ENCODE results near the gene SLC39A9. TPM values are rescaled to one million over a fixed set of nuclear protein-coding genes. Genes with fewer than 3 reads are reported as not detected.

The SLC39A9 gene
- total RNA-seq, 4 donors from 2014 or later = 41.5 to 47.9 (median 45.4) TPM

DNA sequence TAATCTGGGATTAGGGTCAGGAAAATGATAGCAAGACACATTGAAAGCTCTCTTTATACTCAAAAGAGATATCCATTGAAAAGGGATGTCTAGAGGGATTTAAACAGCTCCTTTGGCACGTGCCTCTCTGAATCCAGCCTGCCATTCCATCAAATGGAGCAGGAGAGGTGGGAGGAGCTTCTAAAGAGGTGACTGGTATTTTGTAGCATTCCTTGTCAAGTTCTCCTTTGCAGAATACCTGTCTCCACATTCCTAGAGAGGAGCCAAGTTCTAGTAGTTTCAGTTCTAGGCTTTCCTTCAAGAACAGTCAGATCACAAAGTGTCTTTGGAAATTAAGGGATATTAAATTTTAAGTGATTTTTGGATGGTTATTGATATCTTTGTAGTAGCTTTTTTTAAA is 60.6 kb downstream of the SLC39A9 start:
- Histone ChIP-seq H3K36me3 (peaks cover 0 to 78% of the 10 kb centered on the region in 2 donors), H3K4me3 (no peak overlapping the region), H3K27ac (no peak overlapping the region), H3K27me3 (no peaks in the 10 kb centered on the region), H3K9me3 (no peaks in the 10 kb centered on the region), H3K4me1 (peaks cover 0 to 4% (median 0%) of the 10 kb centered on the region in 3 donors)
- ATAC-seq = no peak
- TF ChIP-seq POLR2A (IDR thresholded peaks at IDR 0.05) = no peak
- TF ChIP-seq, protein P1, sequence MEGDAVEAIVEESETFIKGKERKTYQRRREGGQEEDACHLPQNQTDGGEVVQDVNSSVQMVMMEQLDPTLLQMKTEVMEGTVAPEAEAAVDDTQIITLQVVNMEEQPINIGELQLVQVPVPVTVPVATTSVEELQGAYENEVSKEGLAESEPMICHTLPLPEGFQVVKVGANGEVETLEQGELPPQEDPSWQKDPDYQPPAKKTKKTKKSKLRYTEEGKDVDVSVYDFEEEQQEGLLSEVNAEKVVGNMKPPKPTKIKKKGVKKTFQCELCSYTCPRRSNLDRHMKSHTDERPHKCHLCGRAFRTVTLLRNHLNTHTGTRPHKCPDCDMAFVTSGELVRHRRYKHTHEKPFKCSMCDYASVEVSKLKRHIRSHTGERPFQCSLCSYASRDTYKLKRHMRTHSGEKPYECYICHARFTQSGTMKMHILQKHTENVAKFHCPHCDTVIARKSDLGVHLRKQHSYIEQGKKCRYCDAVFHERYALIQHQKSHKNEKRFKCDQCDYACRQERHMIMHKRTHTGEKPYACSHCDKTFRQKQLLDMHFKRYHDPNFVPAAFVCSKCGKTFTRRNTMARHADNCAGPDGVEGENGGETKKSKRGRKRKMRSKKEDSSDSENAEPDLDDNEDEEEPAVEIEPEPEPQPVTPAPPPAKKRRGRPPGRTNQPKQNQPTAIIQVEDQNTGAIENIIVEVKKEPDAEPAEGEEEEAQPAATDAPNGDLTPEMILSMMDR (IDR thresholded peaks at IDR 0.05) = no peak
- TF ChIP-seq POLR2AphosphoS5 (IDR thresholded peaks at IDR 0.05) = no peak
- TF ChIP-seq EP300 (IDR thresholded peaks at IDR 0.05) = no peak
- WGBS, 2 donors (ENCODE audit: low coverage in 1 of 2) = 43 to 52% methylated on average over 1 of the region's 1 CpG

DNA sequence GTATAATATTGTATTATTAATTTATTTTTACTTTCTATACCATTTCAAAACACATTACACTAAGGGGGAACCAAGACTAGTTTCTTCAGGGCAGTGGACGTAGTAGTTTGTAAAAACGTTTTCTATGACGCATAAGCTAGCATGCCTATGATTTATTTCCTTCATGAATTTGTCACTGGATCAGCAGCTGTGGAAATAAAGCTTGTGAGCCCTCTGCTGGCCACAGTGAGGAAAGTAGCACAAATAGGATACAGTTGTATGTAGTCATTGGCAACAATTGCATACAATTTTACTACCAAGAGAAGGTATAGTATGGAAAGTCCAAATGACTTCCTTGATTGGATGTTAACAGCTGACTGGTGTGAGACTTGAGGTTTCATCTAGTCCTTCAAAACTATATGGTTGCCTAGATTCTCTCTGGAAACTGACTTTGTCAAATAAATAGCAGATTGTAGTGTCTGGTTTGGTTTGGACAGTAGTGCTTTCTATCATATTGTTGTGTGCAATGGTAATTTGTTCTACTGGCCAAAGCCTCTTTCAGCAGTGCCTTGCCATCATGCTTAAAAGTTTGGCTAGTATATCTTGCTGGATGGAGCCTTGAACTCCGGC is 61.7 kb downstream of the SLC39A9 start:
- Histone ChIP-seq H3K4me3 (no peak overlapping the region), H3K27me3 (no peaks in the 10 kb centered on the region), H3K36me3 (peaks cover 0 to 72% of the 10 kb centered on the region in 2 donors), H3K27ac (peak overlapping the region in 1 of 4 donors; percentile 14), H3K4me1 (peaks cover 0 to 4% (median 0%) of the 10 kb centered on the region in 3 donors), H3K9me3 (no peaks in the 10 kb centered on the region)
- 25% methylated on average over 4 of the region's 4 CpGs for WGBS, 2 donors (ENCODE audit: low coverage in 1 of 2)
- peak; percentile 91 for ATAC-seq
- TF ChIP-seq, protein P1 (IDR thresholded peaks at IDR 0.05) = peak; percentile 56 to 92 (median 84)
- TF ChIP-seq POLR2AphosphoS5 (IDR thresholded peaks at IDR 0.05) (peak; percentile 58), EP300 (IDR thresholded peaks at IDR 0.05) (no peak)

DNA sequence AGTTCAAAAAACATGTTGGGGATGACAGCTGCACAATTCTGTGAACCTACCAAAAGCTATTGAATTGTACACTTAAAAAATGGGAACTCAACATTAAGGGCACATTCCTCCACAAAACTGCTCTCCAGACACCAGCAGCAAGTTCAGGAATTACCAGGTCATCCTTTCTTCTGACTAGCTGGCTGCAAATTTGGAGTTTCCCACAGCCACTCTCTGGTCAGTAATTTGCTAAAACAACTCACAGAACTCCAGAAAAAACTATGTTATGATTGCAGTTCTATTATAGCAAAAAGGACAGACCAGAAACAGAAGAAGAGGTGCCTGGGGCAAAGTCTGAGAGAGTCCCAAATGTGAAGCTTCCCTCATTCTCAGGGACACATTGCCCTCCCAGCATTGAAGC is 65.9 kb downstream of the SLC39A9 start:
- Histone ChIP-seq H3K4me1 (peaks cover 0 to 4% (median 0%) of the 10 kb centered on the region in 3 donors), H3K36me3 (peaks cover 0 to 30% of the 10 kb centered on the region in 2 donors), H3K27me3 (no peaks in the 10 kb centered on the region), H3K9me3 (no peaks in the 10 kb centered on the region), H3K4me3 (no peak overlapping the region), H3K27ac (no peak overlapping the region)
- TF ChIP-seq POLR2A (IDR thresholded peaks at IDR 0.05) (no peak), EP300 (IDR thresholded peaks at IDR 0.05) (no peak), POLR2AphosphoS5 (IDR thresholded peaks at IDR 0.05) (no peak)
- TF ChIP-seq, protein P1 (IDR thresholded peaks at IDR 0.05) = no peak
- no peak for ATAC-seq

DNA sequence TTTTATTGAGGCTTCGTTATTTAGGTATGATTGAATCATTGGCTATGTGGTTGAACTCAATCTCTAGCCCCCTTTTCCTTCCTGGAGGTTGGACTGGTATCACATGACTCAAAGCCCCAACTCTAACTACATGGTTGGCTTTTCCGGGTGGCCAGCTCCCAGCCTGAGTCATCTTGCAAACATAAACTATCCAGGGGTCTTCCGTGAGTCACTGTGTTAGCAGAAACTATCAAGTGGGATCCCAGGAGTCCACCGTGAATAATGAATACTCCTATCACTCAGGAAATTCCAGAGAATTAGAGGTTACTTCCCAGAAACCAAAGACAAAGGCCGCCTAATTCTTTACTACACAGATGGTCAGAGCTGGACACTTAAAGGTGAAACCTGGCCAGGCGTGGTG is 66.3 kb downstream of the SLC39A9 start:
- no peak overlapping the region for H3K27ac ChIP-seq
- peaks cover 0 to 2% (median 0%) of the 10 kb centered on the region in 3 donors for H3K4me1 ChIP-seq
- no peaks in the 10 kb centered on the region for H3K27me3 ChIP-seq
- no peak for TF ChIP-seq POLR2A (IDR thresholded peaks at IDR 0.05)
- TF ChIP-seq EP300 (IDR thresholded peaks at IDR 0.05) = no peak
- no peak for TF ChIP-seq POLR2AphosphoS5 (IDR thresholded peaks at IDR 0.05)
- TF ChIP-seq, protein P1 (IDR thresholded peaks at IDR 0.05) = no peak
- WGBS, 2 donors (ENCODE audit: low coverage in 1 of 2) = 72 to 89% methylated on average over 2 to 3 of the region's 6 CpGs
- peaks cover 0 to 29% of the 10 kb centered on the region in 2 donors for H3K36me3 ChIP-seq
- ATAC-seq = no peak
- no peak overlapping the region for H3K4me3 ChIP-seq
- H3K9me3 ChIP-seq = no peaks in the 10 kb centered on the region

DNA sequence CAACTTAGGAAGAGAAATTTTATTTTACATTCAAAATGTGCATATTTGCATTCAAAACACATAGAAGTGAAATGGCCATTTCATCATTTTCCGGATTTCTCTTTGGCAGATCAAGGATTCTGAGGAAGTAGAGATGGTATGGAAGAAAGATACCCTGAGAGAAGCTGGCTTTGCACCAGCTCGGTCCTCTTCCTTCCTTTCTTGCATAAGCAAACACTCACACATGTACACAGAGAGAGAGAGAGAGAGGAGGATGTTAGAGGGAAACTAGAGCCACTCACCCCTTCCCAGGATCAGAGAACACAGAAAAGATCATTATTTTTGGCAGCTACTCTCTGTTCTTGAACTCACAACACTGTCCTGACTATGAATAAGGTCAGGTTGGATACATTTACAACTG is 70.5 kb downstream of the SLC39A9 start:
- Histone ChIP-seq H3K36me3 (peaks cover 0 to 5% of the 10 kb centered on the region in 2 donors), H3K27ac (no peak overlapping the region), H3K27me3 (no peaks in the 10 kb centered on the region), H3K4me1 (no peaks in the 10 kb centered on the region), H3K4me3 (no peak overlapping the region), H3K9me3 (no peaks in the 10 kb centered on the region)
- no peak for ATAC-seq
- no peak for TF ChIP-seq POLR2AphosphoS5 (IDR thresholded peaks at IDR 0.05)
- TF ChIP-seq EP300 (IDR thresholded peaks at IDR 0.05) = no peak
- TF ChIP-seq, protein P1 (IDR thresholded peaks at IDR 0.05) = no peak
- no peak for TF ChIP-seq POLR2A (IDR thresholded peaks at IDR 0.05)
- 52 to 58% methylated on average over 2 of the region's 2 CpGs for WGBS, 2 donors (ENCODE audit: low coverage in 1 of 2)

Data from gastroesophageal sphincter (tissue), 4 donors.